Gastroesophageal sphincter (tissue), 4 donors: ENCODE measurements around the gene ISCU. TPM values are rescaled to one million over a fixed set of nuclear protein-coding genes. Genes with fewer than 3 reads are reported as not detected.

Source experiments
- ATAC-seq: fragments of 150-250 bp; one replicate; pipeline ENCODE4 v1.9.1; 2016; ENCODE audit warnings: mild to moderate bottlenecking, moderate library complexity
- H3K27ac ChIP-seq, 4 donors: fragments of 200-600 bp; sonication (generic) in 3 of 4; 1 replicate in 3 of 4; 2 replicates in 1 of 4; pipeline ENCODE4 v1.5.1; 2016 to 2019
- H3K27me3 ChIP-seq: fragments of 200-600 bp; sonication (generic); one replicate; pipeline ENCODE4 v1.5.1; 2019
- H3K36me3 ChIP-seq, 2 donors: fragments of 200-600 bp; sonication (generic); one replicate each; pipeline ENCODE4 v1.5.1; 2019; ENCODE audit warnings: control low read depth in 1 of 2
- H3K4me1 ChIP-seq, 3 donors: fragments of 200-600 bp; sonication (generic); 1 replicate in 2 of 3; 2 replicates in 1 of 3; pipeline ENCODE4 v1.5.1; 2016 to 2019; ENCODE audit warnings: control low read depth in 2 of 3
- H3K4me3 ChIP-seq, 2 donors: fragments of 200-600 bp; sonication (generic); one replicate each; pipeline ENCODE4 v1.5.1; 2019; ENCODE audit warnings: mild to moderate bottlenecking in 1 of 2, moderate library complexity in 1 of 2
- H3K9me3 ChIP-seq, 3 donors: fragments of 200-600 bp; sonication (generic); one replicate each; pipeline ENCODE4 v1.5.1; 2017 to 2019; ENCODE audit warnings: control low read depth in 2 of 3
- CTCF ChIP-seq, 4 experiments: fragments of 200-600 bp in 2 of 4; fragments of 450-650 bp in 2 of 4; sonication (generic) in 1 of 4; IDR thresholded peaks; one replicate each; pipeline ENCODE4 v1.5.1; 2017 to 2019; ENCODE audit warnings: antibody characterized with exemption in 4 of 4, mild to moderate bottlenecking in 2 of 4, moderate library complexity in 2 of 4
- EP300 ChIP-seq: sonication (generic); formaldehyde crosslinking; IDR thresholded peaks from one replicate; pipeline ENCODE4 v1.6.1; 2017; ENCODE audit warnings: antibody characterized with exemption, mild to moderate bottlenecking
- POLR2A ChIP-seq, 2 donors: fragments of 450-650 bp; IDR thresholded peaks; one replicate each; pipeline ENCODE4 v1.6.1; 2017; ENCODE audit warnings: antibody characterized with exemption in 2 of 2, mild to moderate bottlenecking in 2 of 2, moderate library complexity in 1 of 2
- POLR2AphosphoS5 ChIP-seq: sonication (generic); formaldehyde crosslinking; IDR thresholded peaks from one replicate; pipeline ENCODE4 v1.6.1; 2017; ENCODE audit warnings: antibody characterized with exemption
- WGBS, 2 donors: methylation state at CpG; one replicate each; pipeline ENCODE4 v1.1.5; 2018; ENCODE audit warnings: low coverage in 1 of 2; 5-methylcytosine and 5-hydroxymethylcytosine counted together
- total RNA-seq, 4 donors: library from RNA; depleted of rRNA; stranded (reverse); fragments of >200 nt; gene quantifications; one replicate each; pipeline ENCODE4 v1.1.0, GENCODE V29; 2016

Gene ISCU
- total RNA-seq, 4 donors from 2014 or later: 220 to 299 (median 247) TPM

GRCh38 chr12:108581311-108582227 lies 19.2 kb downstream of the ISCU start:
- Histone ChIP-seq H3K4me3 (no peak overlapping the region), H3K9me3 (no peaks in the 10 kb centered on the region), H3K27me3 (no peaks in the 10 kb centered on the region), H3K36me3 (no peaks in the 10 kb centered on the region), H3K27ac (peak overlapping the region in 3 of 4 donors; percentile 26 to 58 (median 35)), H3K4me1 (peaks cover 0 to 16% (median 0%) of the 10 kb centered on the region in 3 donors)
- TF ChIP-seq POLR2A (IDR thresholded peaks at IDR 0.05) (no peak), POLR2AphosphoS5 (no peak), EP300 (no peak), CTCF (IDR thresholded peaks at IDR 0.05) (no peak)
- WGBS, 2 donors: 95% methylated on average over 3 of the region's 33 CpGs; no CpG with 5 or more reads in 1 of the 2 donors
- no peak for ATAC-seq

- 80 to 84% methylated on average over 2 to 3 of the region's 9 CpGs for WGBS, 2 donors
- no peak overlapping the region for H3K27ac ChIP-seq
- no peaks in the 10 kb centered on the region for H3K27me3 ChIP-seq
- ATAC-seq: no peak
- TF ChIP-seq POLR2A (IDR thresholded peaks at IDR 0.05): no peak
- no peak for TF ChIP-seq POLR2AphosphoS5
- TF ChIP-seq EP300: no peak
- no peak for TF ChIP-seq CTCF (IDR thresholded peaks at IDR 0.05)
- peaks cover 0 to 16% (median 0%) of the 10 kb centered on the region in 3 donors for H3K4me1 ChIP-seq
- no peaks in the 10 kb centered on the region for H3K9me3 ChIP-seq
- no peak overlapping the region for H3K4me3 ChIP-seq
- no peaks in the 10 kb centered on the region for H3K36me3 ChIP-seq
Measured at GRCh38 chr12:108582509-108582908, 20.1 kb downstream of the ISCU start.

- Histone ChIP-seq H3K36me3 (no peaks in the 10 kb centered on the region), H3K4me3 (no peak overlapping the region), H3K27me3 (peaks cover 3% of the 10 kb centered on the region), H3K4me1 (peaks cover 0 to 16% (median 0%) of the 10 kb centered on the region in 3 donors), H3K9me3 (no peaks in the 10 kb centered on the region), H3K27ac (no peak overlapping the region)
- no peak for ATAC-seq
- no peak for TF ChIP-seq POLR2A (IDR thresholded peaks at IDR 0.05)
- TF ChIP-seq EP300: no peak
- no peak for TF ChIP-seq CTCF (IDR thresholded peaks at IDR 0.05)
- no peak for TF ChIP-seq POLR2AphosphoS5
- WGBS, 2 donors: 60 to 88% methylated on average over 1 to 2 of the region's 10 CpGs
Measured at GRCh38 chr12:108582978-108583770, 20.8 kb downstream of the ISCU start.

- TF ChIP-seq EP300 (no peak), CTCF (IDR thresholded peaks at IDR 0.05) (no peak), POLR2AphosphoS5 (no peak), POLR2A (IDR thresholded peaks at IDR 0.05) (no peak)
- no peak for ATAC-seq
- Histone ChIP-seq H3K27me3 (peaks cover 12% of the 10 kb centered on the region), H3K4me1 (peaks cover 0 to 16% (median 0%) of the 10 kb centered on the region in 3 donors), H3K27ac (peak overlapping the region in 1 of 4 donors; percentile 8), H3K9me3 (no peaks in the 10 kb centered on the region), H3K36me3 (no peaks in the 10 kb centered on the region), H3K4me3 (no peak overlapping the region)
- 39 to 100% methylated on average over 1 to 6 of the region's 7 CpGs for WGBS, 2 donors
Measured at GRCh38 chr12:108583991-108584390, 21.6 kb downstream of the ISCU start.
